22Rv1 (cell line): ENCODE data around the gene SELENON.

Source experiments
- H3K27ac ChIP-seq: fragments of 450-650 bp; 2 replicates; pipeline ENCODE4 v1.5.1; 2017
- ZFX ChIP-seq: fragments of 450-650 bp; IDR thresholded peaks from 2 replicates; pipeline ENCODE4 v1.6.1; 2017; ENCODE audit warnings: antibody characterized with exemption, borderline replicate concordance
- TF ChIP-seq, protein P1 (sequence below): fragments of 450-650 bp; IDR thresholded peaks from 2 replicates; pipeline ENCODE4 v1.5.1; 2017; ENCODE audit warnings: mild to moderate bottlenecking

SELENON gene

DNA sequence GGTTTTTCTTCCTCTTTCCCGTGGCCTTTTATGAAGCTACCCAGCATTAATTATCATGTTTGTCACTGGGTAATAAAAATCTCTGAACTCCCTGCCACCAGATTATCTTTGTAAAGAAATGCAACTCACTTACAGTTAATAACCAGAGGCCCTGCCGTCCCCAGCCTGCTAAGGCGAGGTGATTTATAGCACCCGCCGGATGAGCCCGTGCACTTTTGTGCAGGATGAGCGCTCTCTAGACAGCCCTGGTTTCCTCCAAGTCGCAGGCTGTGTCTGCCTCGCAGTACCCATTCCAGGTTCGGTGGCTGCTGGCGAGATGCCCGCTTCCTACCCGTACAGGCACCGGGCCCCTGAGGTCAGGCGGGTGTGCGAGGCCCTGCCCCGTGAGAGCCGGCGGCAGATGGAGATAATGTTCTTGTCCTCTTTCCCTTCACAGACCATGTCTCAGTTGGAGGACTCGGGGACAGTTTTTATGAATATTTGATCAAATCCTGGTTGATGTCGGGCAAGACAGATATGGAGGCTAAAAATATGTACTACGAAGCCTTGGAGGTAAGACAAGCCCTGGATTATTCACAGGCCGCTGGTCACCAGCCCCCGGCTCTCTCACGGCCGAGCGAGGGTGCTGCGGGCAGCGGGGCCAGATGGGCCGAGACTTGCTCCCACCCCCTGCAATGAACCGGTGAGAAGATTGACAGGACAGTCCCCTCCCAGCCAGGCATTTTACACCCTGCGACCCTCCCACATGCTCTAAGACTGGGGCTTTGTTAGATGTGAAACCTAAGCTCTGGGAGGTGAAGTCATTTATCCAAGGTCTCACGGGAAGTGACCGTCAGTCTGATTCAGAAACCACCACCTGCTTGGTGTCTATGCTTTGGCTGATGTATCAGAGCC, 28.5 kb upstream of the SELENON start:
- H3K27ac ChIP-seq = peak overlapping the region; percentile 100

DNA sequence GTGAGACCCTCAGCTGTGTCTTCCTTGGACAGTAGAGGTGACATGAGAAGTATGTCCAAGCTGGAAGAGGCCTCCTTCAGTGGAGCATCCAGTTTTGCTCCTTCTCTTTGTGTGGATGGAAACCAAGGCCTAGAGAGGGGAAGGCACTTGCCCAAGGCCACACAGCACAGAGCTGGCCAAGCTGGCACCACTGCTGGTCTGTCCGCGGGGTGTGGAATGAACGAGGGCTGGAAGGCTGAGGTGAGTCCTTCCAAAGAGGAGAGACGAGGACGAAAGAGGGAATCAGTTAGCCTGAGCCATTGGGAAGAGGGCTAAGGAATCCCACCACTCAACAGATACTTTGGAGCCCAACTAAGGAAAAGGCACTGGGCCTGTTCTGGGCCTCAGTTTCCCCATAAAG, 27.8 kb upstream of the SELENON start:
- TF ChIP-seq, protein P1, sequence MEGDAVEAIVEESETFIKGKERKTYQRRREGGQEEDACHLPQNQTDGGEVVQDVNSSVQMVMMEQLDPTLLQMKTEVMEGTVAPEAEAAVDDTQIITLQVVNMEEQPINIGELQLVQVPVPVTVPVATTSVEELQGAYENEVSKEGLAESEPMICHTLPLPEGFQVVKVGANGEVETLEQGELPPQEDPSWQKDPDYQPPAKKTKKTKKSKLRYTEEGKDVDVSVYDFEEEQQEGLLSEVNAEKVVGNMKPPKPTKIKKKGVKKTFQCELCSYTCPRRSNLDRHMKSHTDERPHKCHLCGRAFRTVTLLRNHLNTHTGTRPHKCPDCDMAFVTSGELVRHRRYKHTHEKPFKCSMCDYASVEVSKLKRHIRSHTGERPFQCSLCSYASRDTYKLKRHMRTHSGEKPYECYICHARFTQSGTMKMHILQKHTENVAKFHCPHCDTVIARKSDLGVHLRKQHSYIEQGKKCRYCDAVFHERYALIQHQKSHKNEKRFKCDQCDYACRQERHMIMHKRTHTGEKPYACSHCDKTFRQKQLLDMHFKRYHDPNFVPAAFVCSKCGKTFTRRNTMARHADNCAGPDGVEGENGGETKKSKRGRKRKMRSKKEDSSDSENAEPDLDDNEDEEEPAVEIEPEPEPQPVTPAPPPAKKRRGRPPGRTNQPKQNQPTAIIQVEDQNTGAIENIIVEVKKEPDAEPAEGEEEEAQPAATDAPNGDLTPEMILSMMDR = no peak
- no peak for TF ChIP-seq ZFX
- peak overlapping the region; percentile 100 for H3K27ac ChIP-seq

More for the DNA sequence above, 28.5 kb upstream of the SELENON start:
- TF ChIP-seq ZFX = no peak
- TF ChIP-seq, protein P1 = no peak

DNA sequence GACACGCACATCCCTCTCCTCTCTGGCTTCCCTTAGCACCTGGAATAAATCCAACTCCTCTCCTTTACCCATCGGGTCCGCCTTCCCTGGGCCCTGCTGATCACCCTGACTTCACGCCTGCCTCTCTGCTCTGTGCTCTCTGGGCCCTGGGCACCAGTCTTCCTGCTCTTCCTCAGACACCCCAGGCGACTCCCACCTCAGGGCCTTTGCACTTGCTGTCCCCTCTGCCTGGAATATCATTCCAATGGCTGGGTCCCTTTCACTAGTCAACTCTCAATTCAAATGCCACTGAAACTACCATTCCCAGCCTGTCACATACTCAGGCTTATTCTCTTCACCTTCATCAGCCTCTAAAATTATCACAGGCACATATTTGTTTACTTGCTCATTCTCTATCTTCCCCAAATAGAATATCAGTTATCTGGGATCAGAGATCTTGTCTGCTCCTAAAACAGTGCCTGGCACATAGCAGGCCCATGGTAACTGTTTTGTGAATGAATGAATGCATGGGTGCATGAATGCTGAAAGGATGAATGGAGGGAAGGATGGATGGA, 27.2 kb upstream of the SELENON start:
- TF ChIP-seq ZFX = no peak
- TF ChIP-seq, protein P1 = no peak
- peak overlapping the region; percentile 100 for H3K27ac ChIP-seq

DNA sequence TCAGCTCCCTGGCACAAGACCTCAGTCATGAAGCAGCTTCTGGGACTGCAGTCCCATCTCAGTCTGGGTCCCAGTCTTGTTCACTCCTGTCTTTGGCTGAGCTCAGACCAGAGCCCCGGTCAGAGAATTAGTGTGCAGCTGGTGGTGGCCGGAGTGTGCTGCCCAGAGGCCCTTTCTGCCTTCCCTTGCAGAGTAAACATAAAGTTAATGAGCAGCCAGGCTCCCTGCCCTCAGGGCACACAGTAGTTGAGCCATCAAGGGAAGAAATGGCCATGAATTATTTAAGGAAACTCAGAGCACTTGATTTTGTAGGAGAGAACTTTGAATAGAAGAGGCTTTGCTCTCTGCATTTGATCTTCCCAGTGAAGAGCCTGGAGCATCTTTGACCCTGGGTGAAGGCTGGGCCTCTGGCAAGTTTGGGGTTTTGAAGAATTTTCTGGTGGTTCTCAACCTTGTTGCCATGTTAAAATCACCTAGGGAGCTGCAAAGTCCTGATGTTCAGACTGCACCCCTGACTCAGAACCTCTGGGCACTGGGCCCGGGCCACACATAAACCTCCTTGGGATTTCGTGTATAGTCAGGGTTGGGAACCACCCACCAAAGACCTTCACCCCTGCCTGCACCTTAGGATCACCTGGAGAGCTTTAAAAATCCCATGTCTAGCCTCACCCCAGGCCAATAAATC, 26.4 kb upstream of the SELENON start:
- peak overlapping the region; percentile 100 for H3K27ac ChIP-seq
- TF ChIP-seq, protein P1 = no peak
- TF ChIP-seq ZFX = no peak

DNA sequence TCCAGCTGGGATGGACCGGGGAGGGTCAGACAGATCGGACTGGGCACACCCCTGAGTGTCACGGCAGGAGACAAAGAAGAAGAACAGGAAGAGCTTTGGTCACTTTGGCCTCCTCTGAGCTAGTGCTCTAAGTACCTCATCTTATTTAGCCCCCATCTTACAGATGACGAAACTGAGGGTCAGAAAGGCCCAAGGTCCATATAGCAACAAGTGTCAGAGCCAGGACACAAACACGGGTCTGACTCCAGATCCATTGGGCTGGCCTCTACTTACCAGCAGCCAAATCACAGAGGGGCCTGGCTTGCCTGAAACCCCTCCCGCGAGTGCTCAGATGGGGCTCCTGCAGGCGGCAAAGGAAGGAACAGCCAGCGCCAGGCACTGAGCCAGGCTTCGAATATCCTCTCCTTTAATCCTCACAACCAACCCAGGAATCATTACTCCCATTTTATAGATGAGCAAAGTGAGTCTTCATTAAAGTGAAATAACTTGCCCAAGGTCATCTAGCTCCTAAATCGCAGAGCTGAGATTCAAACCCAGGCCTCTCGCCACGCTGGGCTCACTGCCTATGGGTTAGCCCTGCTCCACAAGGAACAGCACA, 25.7 kb upstream of the SELENON start:
- TF ChIP-seq, protein P1 = no peak
- no peak for TF ChIP-seq ZFX
- H3K27ac ChIP-seq = peak overlapping the region; percentile 100

DNA sequence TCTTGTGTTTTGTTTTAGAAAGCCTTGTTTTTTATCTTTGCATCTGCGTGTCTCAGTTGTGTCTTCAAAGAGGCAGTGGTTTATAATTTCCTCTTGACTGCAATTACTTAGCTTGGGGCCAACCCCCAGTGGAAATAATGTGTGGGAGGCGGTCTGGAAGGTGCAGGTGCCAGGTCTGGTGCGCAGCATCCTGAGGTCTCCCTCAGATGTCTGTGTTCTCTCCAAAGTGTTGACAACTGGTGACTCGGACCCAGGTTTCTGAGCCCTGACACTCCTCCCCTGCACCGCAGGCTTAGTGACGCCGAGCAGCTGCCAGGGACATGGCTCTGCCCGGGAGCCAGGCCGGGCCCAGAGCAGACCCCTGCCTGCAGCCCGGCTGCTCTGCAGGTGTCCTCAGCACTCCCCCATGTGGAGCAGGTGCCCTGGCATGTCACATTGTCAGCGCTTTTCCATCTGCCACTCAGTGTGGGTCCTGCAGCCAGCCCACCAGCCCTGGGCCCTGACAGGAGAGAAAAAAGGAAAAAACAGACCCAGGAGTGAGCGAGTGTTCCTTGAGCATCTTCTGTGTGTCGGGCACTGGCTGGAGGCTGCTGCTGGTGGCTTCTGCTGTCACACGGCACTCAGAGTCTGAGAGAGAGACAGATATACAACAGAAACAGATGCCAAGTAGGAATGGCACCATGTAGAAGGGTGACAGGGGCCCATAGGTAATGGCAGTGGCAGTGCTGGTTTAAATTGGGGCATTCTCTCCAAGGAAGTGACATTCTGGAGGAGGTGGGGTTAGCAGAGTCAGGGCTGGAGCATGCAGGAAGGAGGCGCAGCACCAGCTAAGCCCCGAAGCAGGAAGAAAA, 24.8 kb upstream of the SELENON start:
- H3K27ac ChIP-seq = peak overlapping the region; percentile 100
- no peak for TF ChIP-seq ZFX
- TF ChIP-seq, protein P1 = peak; percentile 23; the same call in 1 of the 2 replicates
